Renal cortex interstitium (tissue), 11 donors: Measurements from ENCODE around the gene KATNIP. TPM values are rescaled to one million over a fixed set of nuclear protein-coding genes. Genes with fewer than 3 reads are reported as not detected.
"Not testable (repeated sequence)": the region's sequence is repeated elsewhere in the genome, so short reads cannot be mapped to it uniquely, and the experiment has no call there.

ENCODE experiments used
- DNase-seq, 11 donors: peaks; one replicate each; pipeline ENCODE4 v3.0.0-alpha.2; 2013; ENCODE audit warnings: low read depth in 9 of 11, low spot score in 4 of 11; ENCODE audit errors: extremely low read depth in 1 of 11
- polyA plus RNA-seq, 3 donors: library from polyadenylated mRNA; unstranded; fragments of 120-200 nt; gene quantifications; one replicate each; pipeline ENCODE4 v1.2.1, GENCODE V29; 2013; ENCODE audit not compliant: insufficient read length in 3 of 3

KATNIP gene
- polyA plus RNA-seq, 3 donors, result 19.7 to 27.6 (median 23.3) TPM

GRCh38 chr16:27531186-27531585, 18.8 kb upstream of the KATNIP start:
- no peak for DNase-seq

GRCh38 chr16:27531826-27532800, 17.8 kb upstream of the KATNIP start:
- DNase-seq, result no peak

GRCh38 chr16:27534256-27534655, 15.7 kb upstream of the KATNIP start:
- no peak for DNase-seq

- no peak for DNase-seq
These were observed 11.4 kb upstream of the KATNIP start for GRCh38 chr16:27538528-27538927.

GRCh38 chr16:27539120-27539519, 10.8 kb upstream of the KATNIP start:
- DNase-seq, result no peak

GRCh38 chr16:27539636-27540035, 10.3 kb upstream of the KATNIP start:
- DNase-seq, result no peak

- DNase-seq, result no peak
These were observed 6.1 kb upstream of the KATNIP start for GRCh38 chr16:27543801-27544200.

GRCh38 chr16:27544671-27545070, 5.3 kb upstream of the KATNIP start:
- DNase-seq, result no peak

GRCh38 chr16:27547134-27547533, 2.8 kb upstream of the KATNIP start:
- peak in 4 of 11 donors; percentile 20 to 63 (median 43) for DNase-seq

GRCh38 chr16:27547851-27548250, 2.1 kb upstream of the KATNIP start:
- DNase-seq, result no peak

GRCh38 chr16:27549464-27549745, 539 bp upstream of the KATNIP start:
- no peak for DNase-seq

GRCh38 chr16:27550582-27550920, 607 bp downstream of the KATNIP start:
- DNase-seq, result no peak

GRCh38 chr16:27551036-27551435, 1.1 kb downstream of the KATNIP start:
- DNase-seq, result no peak

GRCh38 chr16:27556471-27556870, 6.5 kb downstream of the KATNIP start:
- no peak for DNase-seq

- DNase-seq, result no peak
These were observed 8.5 kb downstream of the KATNIP start for GRCh38 chr16:27558434-27558833.

- DNase-seq, result no peak
These were observed 9.0 kb downstream of the KATNIP start for GRCh38 chr16:27558932-27559331.

- no peak for DNase-seq
These were observed 11.3 kb downstream of the KATNIP start for GRCh38 chr16:27561216-27561615.

- DNase-seq, result no peak
These were observed 14.3 kb downstream of the KATNIP start for GRCh38 chr16:27564224-27564623.

- no peak for DNase-seq
These were observed 16.5 kb downstream of the KATNIP start for GRCh38 chr16:27566417-27566816.

- no peak for DNase-seq
These were observed 18.1 kb downstream of the KATNIP start for GRCh38 chr16:27568077-27568476.

GRCh38 chr16:27570986-27571385, 21.0 kb downstream of the KATNIP start:
- DNase-seq, result not testable (repeated sequence)
